HG03108 (cell line): ENCODE data around the gene CACFD1.

Experiments used
- ATAC-seq: cut with Tn5 transposase; IDR thresholded peaks from one replicate; pipeline ENCODE4 v1.9.1; 2021; ENCODE audit warnings: moderate library complexity; ENCODE audit not compliant: unreplicated experiment

CACFD1 gene

GRCh38 chr9:133459476-133460404 lies at the start of gene CACFD1:
Gene CACFD1, plus strand, starts transcription at chr9:133459978. Its CDS starts 89 bp downstream, at chr9:133460067.
- peak; percentile 54 for ATAC-seq

GRCh38 chr9:133415170-133415569 lies 44.6 kb upstream of the CACFD1 start:
- ATAC-seq = no peak

DNA sequence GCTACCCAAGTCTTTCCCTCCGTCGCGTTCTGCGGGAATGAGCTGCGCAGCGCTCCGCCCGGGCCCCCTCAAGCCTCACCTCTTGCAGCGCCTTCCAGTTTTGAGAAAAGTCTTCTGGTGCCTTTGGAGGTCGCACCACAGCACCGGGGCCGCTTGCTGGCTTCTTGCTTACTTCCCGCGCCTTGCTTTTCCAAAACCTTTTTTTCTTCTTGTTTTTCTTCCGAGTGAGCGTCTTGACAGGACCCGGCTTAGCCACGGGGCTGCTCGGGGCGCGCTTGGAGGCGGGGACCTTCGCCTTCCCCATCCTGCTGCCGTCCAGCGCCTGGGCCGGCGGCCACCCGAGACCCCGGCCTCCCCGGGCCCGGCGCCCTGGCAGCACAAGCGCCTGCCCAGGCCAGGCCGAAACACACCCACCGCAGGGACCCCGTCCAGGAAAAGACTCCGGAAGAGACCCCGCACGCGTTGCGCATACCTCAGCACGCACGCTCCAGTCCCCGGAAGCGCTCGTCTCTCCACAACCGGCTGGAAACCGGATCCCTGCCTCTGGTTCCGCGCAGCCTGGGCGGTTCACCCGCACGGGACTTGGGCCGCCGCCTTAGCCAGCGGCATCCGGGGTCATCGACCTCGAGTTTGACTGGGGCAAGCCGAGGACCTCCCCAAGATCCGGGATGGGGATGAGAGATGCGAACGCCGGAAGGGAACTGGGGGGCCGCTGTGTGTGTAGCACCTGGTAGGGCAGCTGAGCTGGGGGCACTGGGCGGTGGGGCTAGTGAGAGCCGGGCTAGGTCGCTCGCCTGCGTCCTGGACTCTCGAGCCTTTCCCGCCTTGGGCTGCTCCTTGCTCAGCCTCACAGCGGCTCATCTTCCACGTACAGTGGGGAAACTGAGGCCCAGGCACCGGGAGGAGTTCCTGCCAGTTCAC lies 42.0 kb upstream of the CACFD1 start, which contains the start of gene REXO4:
Gene REXO4, minus strand, starts transcription at position 470 of the 921 bp plus-strand sequence. Its CDS starts 166 bp downstream, at position 304.
- peak; percentile 60 for ATAC-seq

DNA sequence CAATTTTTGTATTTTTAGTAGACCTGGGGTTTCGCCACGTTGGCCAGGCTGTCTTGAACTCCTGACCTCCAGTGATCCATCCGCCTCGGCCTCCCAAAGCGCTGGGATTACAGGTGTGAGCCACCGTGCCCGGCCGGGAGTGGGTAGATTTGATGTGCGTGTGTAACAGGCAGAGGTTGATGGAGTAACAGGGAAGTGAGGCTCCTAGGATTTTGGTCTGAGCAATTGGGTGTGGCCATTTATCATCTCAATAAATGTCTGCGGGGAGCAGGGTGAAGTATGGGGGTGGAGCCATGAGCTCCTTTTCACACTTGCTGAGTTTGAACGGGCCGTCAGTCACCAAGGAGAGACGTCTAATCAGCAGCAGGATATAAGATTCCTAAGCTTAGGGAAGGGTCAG lies 40.8 kb upstream of the CACFD1 start:
- no peak for ATAC-seq

- no peak for ATAC-seq
These were observed 39.4 kb upstream of the CACFD1 start for GRCh38 chr9:133420392-133420827.

DNA sequence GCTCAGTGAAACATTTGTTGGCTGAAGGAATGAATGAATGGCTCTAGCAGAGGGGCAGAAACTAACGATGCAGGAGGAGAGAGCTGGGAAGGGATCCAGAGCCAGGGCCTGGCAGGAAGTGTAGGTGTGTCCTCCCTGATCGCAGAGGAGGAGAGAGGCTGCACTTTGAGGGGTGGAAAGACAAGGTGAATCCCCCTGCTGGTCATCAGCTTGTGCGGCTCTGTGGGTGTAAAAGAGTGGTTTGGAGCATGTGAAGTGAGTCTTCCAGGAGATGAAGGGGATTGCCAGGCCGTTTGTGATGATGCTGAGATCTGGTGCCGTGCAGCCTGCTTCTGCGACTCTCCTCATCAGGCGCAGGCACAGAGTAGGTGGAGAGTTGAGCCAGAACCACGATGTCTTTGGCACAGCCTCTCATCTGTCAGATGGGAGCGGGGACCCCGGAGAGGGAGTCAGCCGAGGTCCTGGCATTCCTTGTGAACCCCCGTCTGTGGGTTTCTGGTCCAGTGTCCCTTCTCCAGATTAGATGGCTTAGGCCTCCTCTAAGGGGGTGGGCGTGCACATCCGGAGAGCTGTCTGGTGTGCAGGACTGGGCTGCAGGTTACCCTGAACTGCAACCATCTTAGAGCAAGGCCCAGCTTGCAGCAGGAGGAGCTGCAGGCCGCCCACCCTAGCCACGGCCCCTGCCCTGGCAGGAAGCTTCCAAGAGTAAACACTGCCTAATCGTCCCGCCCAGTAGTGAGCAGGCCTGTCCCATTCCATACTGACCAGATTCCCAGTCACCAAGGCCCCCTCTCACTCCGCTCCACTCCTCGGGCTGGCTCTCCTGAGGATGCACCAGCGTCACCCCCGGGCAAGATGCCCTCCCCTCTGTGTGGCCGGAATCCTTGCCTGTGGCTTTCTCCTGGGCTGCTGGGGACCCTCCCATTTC lies 37.9 kb upstream of the CACFD1 start, which contains the start of gene ADAMTS13:
Gene ADAMTS13, plus strand, starts transcription at position 753 of the 928 bp plus-strand sequence. Its CDS starts 77 bp downstream, at position 830.
- peak; percentile 29 for ATAC-seq

GRCh38 chr9:133423216-133423615 lies 36.6 kb upstream of the CACFD1 start:
- ATAC-seq = no peak

GRCh38 chr9:133424187-133424586 lies 35.6 kb upstream of the CACFD1 start:
- ATAC-seq = no peak

DNA sequence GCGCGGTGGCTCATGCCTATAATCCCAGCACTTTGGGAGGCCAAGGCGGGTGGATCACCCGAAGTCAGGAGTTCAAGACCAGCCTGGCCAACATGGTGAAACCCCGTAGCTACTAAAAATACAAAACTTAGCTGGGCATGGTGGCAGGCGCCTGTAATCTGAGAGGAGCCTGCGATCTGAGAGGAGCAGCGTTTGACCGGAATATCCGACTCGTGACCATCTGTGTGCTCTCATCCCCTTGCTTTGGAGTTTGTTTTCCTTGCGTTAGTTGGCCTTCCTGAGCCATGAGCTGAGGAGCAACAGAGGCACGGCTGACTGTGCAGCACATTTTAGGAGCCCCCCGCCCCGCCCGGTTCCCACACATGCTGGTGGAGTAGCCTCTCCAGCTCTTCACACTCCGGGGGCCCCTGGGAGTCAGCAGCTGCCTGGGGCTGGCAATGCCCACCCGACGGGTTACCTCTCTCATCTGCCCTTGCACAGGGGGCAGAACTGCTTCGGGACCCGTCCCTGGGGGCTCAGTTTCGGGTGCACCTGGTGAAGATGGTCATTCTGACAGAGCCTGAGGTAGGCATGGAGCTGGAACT lies 34.6 kb upstream of the CACFD1 start:
- no peak for ATAC-seq

DNA sequence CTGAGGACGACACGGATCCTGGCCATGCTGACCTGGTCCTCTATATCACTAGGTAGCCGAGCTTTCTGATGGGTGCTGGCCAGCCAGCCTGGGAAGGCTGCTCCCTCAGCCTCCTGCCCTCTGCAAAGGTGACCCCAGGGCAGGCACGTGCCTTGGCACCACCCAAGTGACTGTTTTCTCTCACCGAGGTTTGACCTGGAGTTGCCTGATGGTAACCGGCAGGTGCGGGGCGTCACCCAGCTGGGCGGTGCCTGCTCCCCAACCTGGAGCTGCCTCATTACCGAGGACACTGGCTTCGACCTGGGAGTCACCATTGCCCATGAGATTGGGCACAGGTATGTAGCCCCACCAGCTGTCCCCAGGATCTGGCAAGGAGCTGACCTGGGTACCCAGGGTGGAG lies 33.8 kb upstream of the CACFD1 start:
- no peak for ATAC-seq

GRCh38 chr9:133427658-133428348 lies 32.0 kb upstream of the CACFD1 start:
- ATAC-seq = no peak

GRCh38 chr9:133428617-133429101 lies 31.1 kb upstream of the CACFD1 start:
- ATAC-seq = no peak

GRCh38 chr9:133429214-133429613 lies 30.6 kb upstream of the CACFD1 start:
- no peak for ATAC-seq

- no peak for ATAC-seq
These were observed 30.1 kb upstream of the CACFD1 start for GRCh38 chr9:133429641-133430161.

DNA sequence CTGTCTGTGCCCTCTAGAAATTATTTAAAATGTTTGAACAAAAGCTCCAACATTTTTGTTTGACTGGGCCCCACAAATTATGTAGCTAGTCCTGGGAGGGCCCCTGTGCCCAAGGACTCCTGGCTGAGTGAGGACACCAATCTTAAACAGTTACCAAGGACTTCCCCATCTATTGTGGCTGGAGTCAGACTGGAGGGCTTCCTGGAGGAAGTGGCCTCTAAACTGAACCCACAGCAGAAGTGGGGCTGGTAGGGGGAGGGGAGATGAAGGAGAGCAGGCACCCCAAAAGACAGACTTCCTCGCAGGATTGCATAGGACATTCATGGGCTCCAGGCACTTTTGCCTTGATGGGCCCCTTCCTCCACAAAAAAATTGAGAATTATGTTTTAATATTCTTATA lies 29.5 kb upstream of the CACFD1 start:
- ATAC-seq = no peak

DNA sequence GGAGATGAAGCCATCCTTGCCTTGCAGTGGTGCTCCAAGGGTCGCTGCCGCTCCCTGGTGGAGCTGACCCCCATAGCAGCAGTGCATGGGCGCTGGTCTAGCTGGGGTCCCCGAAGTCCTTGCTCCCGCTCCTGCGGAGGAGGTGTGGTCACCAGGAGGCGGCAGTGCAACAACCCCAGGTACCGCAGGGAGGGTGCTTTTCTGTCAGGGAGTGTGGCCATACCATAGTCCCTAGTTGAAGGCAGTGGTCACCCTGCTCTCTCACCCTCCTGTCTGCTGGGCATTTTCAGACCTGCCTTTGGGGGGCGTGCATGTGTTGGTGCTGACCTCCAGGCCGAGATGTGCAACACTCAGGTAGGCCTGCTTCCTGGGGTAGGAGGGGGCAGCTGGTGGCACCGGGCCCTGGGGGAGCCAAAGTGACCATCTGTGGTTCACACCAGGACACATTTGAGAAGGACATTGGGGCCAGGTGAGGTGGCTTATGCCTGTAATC lies 26.4 kb upstream of the CACFD1 start:
- ATAC-seq = no peak

- ATAC-seq = no peak
These were observed 23.1 kb upstream of the CACFD1 start for GRCh38 chr9:133436681-133437080.

DNA sequence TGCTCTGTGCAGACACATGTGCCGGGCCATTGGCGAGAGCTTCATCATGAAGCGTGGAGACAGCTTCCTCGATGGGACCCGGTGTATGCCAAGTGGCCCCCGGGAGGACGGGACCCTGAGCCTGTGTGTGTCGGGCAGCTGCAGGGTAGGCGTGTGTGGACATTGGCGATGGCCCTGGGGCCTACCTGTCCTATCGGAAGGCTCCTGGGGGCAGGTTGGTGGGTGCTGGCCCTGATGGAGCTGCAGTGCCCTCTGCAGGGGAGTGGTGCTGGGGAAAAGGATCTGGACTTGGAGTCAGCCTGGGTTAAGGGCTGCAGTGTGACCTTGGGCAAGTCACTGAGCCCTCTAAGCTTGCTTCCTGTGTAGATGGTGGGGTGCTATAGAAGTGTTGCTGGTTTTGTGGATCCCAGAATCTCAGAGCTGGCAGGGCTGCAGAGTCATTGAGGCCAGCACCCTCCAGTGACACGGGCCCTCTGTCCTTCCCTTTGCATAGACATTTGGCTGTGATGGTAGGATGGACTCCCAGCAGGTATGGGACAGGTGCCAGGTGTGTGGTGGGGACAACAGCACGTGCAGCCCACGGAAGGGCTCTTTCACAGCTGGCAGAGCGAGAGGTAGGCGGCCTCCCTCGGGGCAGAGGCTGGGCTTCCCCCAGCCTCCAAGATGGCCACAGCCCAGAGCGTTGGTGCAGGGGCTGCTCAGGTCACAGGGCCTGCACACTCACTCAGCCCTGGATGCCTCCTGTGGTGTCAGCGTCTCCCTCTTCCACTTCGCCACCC lies 21.8 kb upstream of the CACFD1 start:
- ATAC-seq = no peak
